MG63 (cell line): Measurements from ENCODE around the gene ZMPSTE24. TPM values are rescaled to one million over a fixed set of nuclear protein-coding genes. Genes with fewer than 3 reads are reported as not detected.

Source experiments
- DNase-seq: peaks from one replicate; pipeline ENCODE4 v3.0.0-alpha.2; 2020
- H3K27me3 ChIP-seq: fragments of 250-450 bp; sonication (Bioruptor Pico); 2 replicates; pipeline ENCODE4 v1.5.1; 2020; ENCODE audit warnings: mild to moderate bottlenecking, moderate library complexity
- H3K36me3 ChIP-seq: fragments of 250-450 bp; sonication (Bioruptor Pico); 2 replicates; pipeline ENCODE4 v1.5.1; 2020; ENCODE audit warnings: mild to moderate bottlenecking, moderate library complexity
- H3K4me3 ChIP-seq: fragments of 250-450 bp; sonication (Bioruptor Pico); 2 replicates; pipeline ENCODE4 v1.5.1; 2020; ENCODE audit warnings: mild to moderate bottlenecking, moderate library complexity
- H3K9me3 ChIP-seq: fragments of 250-450 bp; sonication (Bioruptor Pico); 2 replicates; pipeline ENCODE4 v1.5.1; 2020; ENCODE audit warnings: mild to moderate bottlenecking, moderate library complexity
- total RNA-seq: library from RNA; depleted of rRNA; stranded (reverse); fragments of >200 nt; shearing (Covaris generic); gene quantifications from 2 replicates; pipeline ENCODE4 v1.2.3, GENCODE V29; 2014; ENCODE audit warnings: low replicate concordance

Gene ZMPSTE24
- total RNA-seq, 1 experiment from 2014 or later = 36.7 TPM

DNA sequence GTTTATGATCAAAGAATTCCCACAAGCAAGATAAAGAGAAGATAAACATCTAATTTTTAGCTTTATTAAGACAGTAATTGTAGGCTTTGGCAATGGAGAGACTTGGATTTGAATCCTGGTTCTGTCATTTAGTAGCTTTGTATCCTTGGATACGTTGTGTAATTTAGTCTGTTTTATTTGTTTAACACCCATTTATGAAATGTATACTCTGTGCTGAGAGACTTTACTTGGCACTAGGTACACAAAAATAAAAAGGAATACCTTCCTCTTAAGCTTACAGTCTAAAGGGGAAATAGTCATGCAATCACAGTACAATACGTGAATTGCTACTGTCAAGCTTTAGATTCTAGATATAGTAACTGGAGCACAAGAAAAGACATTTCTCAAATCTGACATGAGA is 23.8 kb downstream of the ZMPSTE24 start:
- no peak for DNase-seq
- no peaks in the 10 kb centered on the region for H3K27me3 ChIP-seq
- H3K9me3 ChIP-seq = no peaks in the 10 kb centered on the region
- H3K36me3 ChIP-seq = peaks cover 48% of the 10 kb centered on the region
- H3K4me3 ChIP-seq = no peak overlapping the region

DNA sequence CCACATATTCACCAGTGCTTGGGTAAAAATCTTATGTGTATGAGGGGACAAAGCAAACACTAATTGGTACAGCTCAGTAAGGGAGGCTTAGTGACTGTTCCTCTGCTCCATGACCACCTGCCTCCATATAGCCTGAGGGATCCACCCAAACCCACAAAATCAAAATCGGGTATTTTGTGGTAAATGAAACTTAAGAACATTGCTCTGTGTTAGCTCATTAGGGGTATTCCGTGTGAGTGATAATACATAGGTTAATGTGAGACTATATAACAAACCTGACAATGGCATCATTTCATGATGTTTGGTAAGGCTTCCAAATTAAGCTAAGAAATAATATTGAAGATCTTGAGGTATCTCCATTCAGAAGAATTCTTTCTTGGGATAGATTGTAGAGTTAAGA is 33.3 kb downstream of the ZMPSTE24 start:
- Histone ChIP-seq H3K9me3 (no peaks in the 10 kb centered on the region), H3K36me3 (peaks cover 62% of the 10 kb centered on the region), H3K4me3 (no peak overlapping the region), H3K27me3 (no peaks in the 10 kb centered on the region)
- no peak for DNase-seq

DNA sequence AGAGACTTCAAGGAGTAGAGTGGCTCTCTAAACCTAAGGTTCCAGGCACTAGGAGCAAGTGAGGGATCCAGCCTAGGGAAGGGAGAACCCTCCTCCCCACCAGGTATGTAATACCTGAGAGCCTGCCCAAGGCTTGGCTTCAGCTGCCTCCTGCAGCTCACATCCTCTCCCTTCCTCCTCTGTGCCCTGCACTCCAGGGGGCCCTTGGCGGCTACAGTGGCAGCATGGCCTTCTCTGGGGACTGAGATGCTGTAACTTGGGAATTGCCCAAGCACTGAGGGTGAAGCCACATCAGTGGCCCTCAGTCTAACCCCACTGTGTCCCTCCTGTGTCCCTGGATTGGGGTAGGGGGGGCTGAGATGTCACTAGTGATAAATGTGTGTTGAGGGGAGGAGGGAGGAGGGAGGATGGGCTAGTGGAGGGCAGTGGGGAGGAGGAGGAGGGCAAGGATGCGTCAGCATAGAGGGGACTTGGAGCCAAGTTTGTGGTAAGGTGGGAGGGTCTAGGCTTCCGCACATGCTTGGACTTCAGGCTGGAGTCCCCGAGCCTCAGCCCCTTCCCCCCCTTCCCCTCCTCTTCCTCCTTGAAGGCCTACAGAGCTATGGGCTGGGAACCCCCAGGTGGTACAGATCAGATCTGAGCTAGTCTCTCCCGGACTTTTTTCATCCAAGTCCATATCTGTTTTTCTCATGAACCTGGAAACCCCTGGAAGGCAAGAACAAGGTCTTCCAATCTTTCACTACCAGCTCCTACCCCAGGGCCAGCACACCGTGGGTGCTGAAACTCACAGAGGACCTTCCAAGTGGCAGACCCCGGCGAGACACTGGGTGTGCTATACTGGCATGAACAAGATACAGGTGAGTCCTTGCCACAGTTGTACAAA is 41.6 kb downstream of the ZMPSTE24 start:
- no peak for DNase-seq
- no peak overlapping the region for H3K4me3 ChIP-seq
- H3K9me3 ChIP-seq = no peaks in the 10 kb centered on the region
- peaks cover 8% of the 10 kb centered on the region; the same call in 1 of the 2 replicates for H3K36me3 ChIP-seq
- H3K27me3 ChIP-seq = no peaks in the 10 kb centered on the region

DNA sequence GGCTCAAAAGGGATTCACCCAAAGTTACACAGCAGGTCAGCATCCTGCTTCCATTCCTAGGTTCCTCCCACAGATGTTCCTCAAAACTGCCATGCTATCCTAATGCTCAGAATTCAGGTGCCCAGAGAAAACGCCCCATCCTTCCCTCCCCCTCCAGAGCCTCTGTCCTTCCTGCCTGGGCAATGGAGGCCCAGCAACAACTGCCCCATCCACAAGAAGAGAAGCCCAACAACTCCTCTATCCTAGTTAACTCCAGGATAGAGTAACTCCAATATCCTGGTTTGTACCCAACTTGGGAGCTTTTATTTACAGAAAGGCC is 42.2 kb downstream of the ZMPSTE24 start:
- no peak for DNase-seq
- no peaks in the 10 kb centered on the region for H3K9me3 ChIP-seq
- H3K27me3 ChIP-seq = no peaks in the 10 kb centered on the region
- no peak overlapping the region for H3K4me3 ChIP-seq
- H3K36me3 ChIP-seq = peaks cover 6% of the 10 kb centered on the region; the same call in 1 of the 2 replicates

DNA sequence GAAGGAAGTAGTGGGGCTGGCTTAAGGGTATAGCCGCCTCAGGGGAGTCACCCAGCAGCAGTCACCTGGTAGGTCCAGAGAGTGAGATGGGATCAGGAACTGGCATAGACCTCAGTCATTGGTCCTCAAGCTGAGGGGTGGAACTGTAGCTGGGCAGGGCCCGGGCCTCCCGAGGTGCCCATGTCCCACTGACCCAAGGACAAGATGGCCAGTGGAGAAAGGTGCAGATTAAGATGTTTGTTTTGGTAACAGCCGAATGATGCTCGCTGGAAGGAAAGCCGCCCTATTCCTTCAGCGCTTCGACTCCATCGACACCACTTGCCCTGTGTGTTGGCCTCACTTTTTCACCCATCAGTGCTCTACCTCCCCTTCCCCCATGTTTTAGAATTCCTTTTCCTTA is 42.6 kb downstream of the ZMPSTE24 start:
- H3K27me3 ChIP-seq = no peaks in the 10 kb centered on the region
- H3K9me3 ChIP-seq = no peaks in the 10 kb centered on the region
- no peak overlapping the region for H3K4me3 ChIP-seq
- H3K36me3 ChIP-seq = 0 out of 2 replicates have a peak, but pooled peaks cover 1% of the 10 kb centered on the region
- no peak for DNase-seq

DNA sequence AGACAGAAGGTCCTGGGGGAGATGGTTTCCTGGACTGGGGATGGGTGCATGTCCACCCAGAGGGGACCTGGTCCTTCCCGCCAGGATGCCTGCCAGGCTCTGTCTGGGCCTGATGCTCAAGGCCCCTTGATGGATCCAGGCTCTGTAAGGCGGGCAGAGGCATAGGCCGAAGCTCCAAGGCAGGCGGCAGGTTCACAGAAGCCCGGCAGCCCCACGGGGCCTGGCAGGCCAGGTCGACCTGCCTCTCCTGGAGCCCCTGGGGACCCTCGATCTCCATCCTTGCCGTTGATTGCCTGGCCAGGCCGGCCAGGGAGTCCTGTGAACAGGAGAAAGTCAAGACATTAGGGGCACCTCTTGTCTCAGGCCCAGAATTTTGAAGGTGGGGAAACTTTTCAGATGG is 43.0 kb downstream of the ZMPSTE24 start:
- H3K9me3 ChIP-seq = no peaks in the 10 kb centered on the region
- DNase-seq = no peak
- H3K4me3 ChIP-seq = no peak overlapping the region
- H3K36me3 ChIP-seq = no peaks in the 10 kb centered on the region
- no peaks in the 10 kb centered on the region for H3K27me3 ChIP-seq

DNA sequence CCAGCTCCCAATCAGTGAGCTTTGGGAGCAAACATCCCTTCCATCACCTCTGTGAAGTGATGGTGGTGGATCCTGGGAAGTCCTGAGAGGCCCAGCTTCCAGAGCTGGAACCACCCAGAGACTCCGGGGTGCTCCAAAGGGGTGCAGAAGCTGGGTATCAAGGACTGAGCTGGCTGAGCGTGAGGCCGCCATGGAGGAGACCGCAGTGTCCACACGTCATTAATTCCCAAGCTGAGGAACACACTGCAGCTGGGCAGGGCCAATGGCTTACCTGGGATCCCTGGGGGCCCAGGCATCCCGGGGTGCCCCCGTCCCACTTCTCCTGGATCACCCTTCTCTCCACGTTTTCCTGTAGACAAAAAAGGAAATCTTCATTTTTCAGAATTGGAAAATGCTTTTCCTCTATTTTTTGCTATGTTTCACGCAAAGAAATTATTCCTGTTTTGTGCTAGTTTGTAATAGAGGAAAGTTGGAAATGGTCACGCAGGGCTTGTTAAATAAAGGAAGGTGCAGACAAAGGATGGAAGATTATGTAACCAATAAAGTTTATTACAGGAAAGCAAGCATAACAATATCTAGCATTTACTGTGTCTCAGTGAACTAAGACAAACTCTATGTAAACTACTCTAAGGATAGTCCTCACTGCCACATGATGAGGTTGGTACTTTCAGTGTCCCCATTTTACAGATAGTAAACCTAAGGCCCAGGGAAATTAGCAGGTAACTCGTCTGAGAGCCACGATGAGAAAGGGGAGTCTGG is 43.7 kb downstream of the ZMPSTE24 start:
- Histone ChIP-seq H3K4me3 (no peak overlapping the region), H3K9me3 (no peaks in the 10 kb centered on the region), H3K27me3 (no peaks in the 10 kb centered on the region), H3K36me3 (no peaks in the 10 kb centered on the region)
- DNase-seq = no peak

DNA sequence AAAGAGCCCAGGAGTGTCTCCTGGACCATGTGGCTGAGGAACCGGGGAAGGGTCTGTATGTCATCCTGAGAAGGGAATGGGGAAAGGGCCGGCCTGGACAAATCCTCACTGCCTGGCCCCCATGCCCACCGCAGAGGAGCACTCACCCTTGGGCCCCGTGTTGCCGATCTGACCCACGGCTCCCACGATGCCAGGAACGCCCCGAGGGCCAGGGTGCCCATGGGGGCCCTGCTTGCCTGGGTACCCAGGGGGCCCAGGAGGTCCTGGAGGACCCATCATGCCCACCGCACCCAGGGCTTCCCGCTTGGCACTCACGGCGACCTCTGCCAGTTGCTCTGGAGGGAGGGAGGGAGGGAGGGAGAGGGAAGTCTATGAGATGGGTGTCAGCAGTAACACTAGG is 44.4 kb downstream of the ZMPSTE24 start:
- no peaks in the 10 kb centered on the region for H3K27me3 ChIP-seq
- H3K36me3 ChIP-seq = no peaks in the 10 kb centered on the region
- no peak overlapping the region for H3K4me3 ChIP-seq
- no peaks in the 10 kb centered on the region for H3K9me3 ChIP-seq
- no peak for DNase-seq

DNA sequence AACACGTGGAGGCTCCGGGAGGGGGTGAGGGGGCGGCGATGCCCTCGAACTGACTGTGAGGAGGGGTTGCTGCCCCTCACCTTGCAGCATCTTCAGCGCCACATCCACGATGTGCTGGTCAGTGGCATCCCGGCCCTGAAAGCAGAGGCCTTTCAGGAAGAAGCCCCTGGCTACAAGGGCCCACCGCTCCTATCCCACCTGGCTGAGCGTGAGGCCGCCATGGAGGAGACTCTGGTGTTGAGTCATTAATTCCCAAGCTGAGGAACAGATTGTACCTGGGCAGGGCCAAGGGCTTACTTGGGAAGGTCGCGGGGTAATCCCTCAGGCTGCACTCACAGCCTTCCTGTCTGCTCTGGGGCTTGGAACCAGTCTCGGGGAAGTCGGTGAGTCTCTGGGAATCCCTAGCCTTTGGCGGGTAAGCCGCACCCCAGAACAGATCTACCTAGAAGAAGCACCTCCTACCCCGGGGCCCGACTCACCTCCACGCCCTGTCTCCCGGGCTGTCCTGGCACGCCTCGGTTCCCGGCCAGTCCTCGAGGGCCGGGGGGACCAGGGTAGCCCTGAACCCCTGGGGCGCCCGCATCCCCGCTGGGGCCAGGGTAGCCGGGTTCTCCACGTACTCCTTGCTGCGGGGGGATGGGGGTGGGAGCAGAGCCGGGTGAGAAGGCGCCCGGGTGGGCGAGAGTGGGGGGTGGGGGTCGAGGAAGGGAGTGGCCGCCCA is 45.2 kb downstream of the ZMPSTE24 start:
- Histone ChIP-seq H3K9me3 (no peaks in the 10 kb centered on the region), H3K4me3 (no peak overlapping the region), H3K27me3 (no peaks in the 10 kb centered on the region), H3K36me3 (no peaks in the 10 kb centered on the region)
- DNase-seq = no peak

DNA sequence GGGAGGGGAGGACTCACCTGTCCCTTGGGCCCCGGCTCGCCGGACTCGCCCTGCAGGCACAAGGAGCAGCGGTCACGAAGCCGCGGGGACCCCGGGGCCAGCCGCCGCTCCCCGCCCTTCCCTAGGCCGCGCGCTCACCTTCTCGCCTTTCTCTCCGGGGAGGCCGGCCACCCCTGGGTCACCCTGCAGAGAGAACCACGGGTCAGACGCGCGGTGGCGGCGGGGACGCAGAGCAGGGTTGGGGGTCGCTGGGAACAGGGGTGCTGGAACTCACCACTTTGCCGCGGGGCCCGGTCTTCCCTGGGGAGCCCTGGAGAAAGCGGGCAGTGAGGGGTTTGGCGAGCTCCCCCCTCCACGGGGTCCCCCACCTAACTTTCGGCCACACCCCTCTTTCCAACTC is 45.8 kb downstream of the ZMPSTE24 start:
- Histone ChIP-seq H3K4me3 (no peak overlapping the region), H3K9me3 (no peaks in the 10 kb centered on the region), H3K36me3 (no peaks in the 10 kb centered on the region), H3K27me3 (no peaks in the 10 kb centered on the region)
- DNase-seq = no peak

DNA sequence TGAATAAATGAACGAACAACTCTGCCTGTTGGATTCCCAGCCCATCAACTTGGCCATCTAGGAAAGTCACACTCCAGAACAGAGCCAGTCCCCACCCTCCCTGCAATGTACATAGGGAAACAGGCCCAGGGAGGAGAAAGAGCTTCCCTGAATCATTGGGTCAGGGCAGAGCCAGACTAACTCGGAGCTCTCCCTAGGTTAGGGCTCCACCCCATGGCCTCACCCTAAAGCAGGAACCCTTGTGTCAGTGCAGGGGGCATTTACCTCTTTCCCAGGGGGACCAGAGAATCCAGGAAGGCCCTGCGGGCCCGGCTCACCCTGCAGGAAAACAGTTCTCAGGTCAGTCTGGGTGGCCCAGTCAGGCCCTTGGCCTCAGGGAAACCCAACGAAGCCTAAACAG is 47.4 kb downstream of the ZMPSTE24 start:
- Histone ChIP-seq H3K36me3 (no peaks in the 10 kb centered on the region), H3K4me3 (no peak overlapping the region), H3K9me3 (no peaks in the 10 kb centered on the region), H3K27me3 (no peaks in the 10 kb centered on the region)
- no peak for DNase-seq

DNA sequence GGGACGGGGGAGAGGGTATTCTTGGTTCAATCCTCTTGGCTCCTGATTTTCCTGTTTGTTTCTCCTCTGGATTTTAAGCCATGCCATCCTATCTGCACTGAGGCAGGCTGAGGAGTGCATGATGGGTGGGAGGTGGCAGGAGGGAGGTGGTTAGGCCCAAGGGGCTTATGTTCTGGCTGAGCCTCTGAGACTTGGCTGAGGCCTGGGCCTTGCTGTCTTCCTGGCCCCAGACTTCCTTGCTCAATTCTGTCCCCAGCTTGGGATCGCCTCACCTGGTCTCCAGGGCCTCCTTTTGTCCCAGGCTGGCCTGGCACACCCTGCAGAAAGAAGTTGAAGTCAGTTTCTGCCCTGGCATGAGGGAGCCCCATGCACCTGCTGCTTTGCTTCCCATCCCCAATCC is 47.8 kb downstream of the ZMPSTE24 start:
- DNase-seq = no peak
- no peaks in the 10 kb centered on the region for H3K36me3 ChIP-seq
- no peaks in the 10 kb centered on the region for H3K27me3 ChIP-seq
- no peak overlapping the region for H3K4me3 ChIP-seq
- H3K9me3 ChIP-seq = no peaks in the 10 kb centered on the region

DNA sequence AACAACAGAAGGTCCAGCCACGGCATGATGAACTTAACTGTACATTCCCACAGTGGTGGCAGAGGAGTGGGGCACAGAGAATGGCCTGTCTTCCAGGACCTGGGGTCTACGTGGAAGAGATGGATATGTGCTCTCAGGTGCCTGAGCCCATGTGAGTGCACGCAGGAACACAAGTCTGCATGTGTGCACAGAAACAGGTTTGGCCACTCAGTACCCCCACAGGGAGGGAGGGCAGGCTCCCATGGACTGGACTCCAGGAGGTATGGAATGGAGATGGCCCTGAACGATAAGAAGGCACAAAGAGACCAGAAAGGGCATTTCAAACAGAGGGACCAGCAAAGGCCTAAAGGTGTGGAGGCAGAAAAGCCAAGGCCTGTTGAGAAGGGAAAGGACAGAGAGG is 48.3 kb downstream of the ZMPSTE24 start:
- Histone ChIP-seq H3K4me3 (no peak overlapping the region), H3K36me3 (no peaks in the 10 kb centered on the region), H3K9me3 (no peaks in the 10 kb centered on the region), H3K27me3 (no peaks in the 10 kb centered on the region)
- DNase-seq = no peak

DNA sequence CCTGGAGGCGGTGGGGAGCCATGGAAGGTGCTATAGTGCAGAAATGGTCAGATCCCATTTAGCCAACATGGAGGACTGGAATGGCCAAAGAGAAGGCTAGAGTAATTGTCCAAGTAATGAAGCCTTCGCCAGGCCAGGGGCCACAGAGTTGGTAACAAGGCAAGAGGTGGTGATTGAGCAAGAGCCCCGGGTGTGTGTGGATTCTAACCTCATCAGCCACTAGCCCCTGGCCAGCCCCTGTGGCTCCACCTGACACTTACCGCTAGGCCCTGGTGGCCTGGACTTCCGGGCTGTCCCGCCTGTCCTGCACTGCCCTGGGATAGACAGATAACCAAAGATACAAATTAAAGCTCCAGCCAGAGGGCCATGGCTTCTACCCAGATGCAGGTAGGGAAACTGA is 49.1 kb downstream of the ZMPSTE24 start:
- DNase-seq = no peak
- Histone ChIP-seq H3K9me3 (no peaks in the 10 kb centered on the region), H3K4me3 (no peak overlapping the region), H3K36me3 (no peaks in the 10 kb centered on the region), H3K27me3 (no peaks in the 10 kb centered on the region)

DNA sequence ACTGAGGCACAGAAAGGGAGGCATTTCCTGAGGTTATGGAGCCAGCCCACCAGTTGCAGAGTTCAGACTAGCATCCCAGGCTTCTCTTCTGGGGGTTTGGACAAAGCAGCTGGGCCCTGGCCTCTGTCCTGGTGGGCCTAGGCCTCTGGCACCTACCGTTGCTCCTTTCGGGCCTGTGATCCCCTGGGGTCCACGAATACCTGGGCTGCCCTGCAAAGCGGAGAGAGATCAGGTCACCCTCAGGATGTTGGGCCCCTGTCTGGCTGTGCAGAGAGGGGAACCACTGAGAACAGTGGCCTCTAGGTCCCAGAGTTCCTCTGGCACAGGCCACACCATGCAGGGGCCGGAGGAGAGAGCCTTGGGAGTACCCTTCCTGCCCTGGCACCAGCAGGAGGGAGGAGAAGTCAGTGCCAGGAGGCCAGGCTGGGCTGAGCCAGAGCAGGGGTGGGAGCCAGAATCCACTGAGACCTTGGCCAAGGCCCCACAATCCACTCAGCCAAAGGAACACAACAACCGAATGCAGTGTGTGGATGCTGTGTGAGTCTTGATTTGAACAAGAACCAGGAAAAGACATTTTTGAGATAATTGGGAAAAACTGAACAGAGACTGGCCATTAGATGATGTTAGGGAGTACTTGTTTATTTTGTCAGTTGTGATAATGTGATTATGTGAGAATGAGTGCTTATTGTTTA is 50.1 kb downstream of the ZMPSTE24 start:
- no peak overlapping the region for H3K4me3 ChIP-seq
- no peaks in the 10 kb centered on the region for H3K9me3 ChIP-seq
- DNase-seq = peak; percentile 87
- no peaks in the 10 kb centered on the region for H3K27me3 ChIP-seq
- no peaks in the 10 kb centered on the region for H3K36me3 ChIP-seq

DNA sequence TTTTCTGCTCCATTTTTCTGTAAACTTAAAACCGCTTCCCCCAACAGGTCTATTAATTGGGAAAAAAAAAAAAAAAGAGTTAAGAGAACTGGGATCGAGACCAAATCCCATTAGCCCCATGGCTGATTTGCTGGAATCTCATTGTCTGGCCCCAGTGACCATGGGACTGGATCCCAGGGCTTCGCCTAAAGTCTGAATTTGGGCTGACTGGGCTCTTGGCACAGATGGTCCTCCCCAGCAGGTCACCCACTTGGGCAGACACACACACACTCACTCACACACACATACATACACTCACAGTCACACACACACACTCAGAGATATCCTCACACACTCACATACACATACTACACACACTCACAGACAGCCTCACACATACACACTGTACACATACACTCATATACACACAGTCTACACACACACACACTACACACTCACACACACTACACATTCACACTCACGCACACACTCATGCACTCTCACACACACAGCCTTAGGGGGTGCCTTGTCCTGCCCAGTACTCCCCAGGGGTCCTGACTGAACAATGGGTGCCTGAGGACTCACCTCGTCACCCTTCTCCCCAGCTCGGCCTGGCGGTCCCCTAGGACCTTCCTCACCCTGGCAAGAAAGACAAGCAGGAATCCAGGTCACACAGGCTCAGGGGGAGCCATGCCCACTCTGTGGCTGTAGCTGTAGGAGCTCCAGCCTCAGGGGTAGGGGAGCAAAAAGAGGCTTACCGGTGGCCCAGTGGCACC is 51.5 kb downstream of the ZMPSTE24 start:
- peak; percentile 84 for DNase-seq
- H3K9me3 ChIP-seq = no peaks in the 10 kb centered on the region

More for the DNA sequence above, 51.5 kb downstream of the ZMPSTE24 start:
- no peaks in the 10 kb centered on the region for H3K27me3 ChIP-seq
- no peak overlapping the region for H3K4me3 ChIP-seq
- no peaks in the 10 kb centered on the region for H3K36me3 ChIP-seq
